NCI-H2196 treated with DMSO at 0.1 percent for 48 hours (cell line): ENCODE data around the gene C1orf167.

Source experiments
- DNase-seq: peaks from one replicate; lab custom pipeline; 2025; ENCODE audit not compliant: unreplicated experiment; lab: John Stamatoyannopoulos, UW

Gene C1orf167

DNA sequence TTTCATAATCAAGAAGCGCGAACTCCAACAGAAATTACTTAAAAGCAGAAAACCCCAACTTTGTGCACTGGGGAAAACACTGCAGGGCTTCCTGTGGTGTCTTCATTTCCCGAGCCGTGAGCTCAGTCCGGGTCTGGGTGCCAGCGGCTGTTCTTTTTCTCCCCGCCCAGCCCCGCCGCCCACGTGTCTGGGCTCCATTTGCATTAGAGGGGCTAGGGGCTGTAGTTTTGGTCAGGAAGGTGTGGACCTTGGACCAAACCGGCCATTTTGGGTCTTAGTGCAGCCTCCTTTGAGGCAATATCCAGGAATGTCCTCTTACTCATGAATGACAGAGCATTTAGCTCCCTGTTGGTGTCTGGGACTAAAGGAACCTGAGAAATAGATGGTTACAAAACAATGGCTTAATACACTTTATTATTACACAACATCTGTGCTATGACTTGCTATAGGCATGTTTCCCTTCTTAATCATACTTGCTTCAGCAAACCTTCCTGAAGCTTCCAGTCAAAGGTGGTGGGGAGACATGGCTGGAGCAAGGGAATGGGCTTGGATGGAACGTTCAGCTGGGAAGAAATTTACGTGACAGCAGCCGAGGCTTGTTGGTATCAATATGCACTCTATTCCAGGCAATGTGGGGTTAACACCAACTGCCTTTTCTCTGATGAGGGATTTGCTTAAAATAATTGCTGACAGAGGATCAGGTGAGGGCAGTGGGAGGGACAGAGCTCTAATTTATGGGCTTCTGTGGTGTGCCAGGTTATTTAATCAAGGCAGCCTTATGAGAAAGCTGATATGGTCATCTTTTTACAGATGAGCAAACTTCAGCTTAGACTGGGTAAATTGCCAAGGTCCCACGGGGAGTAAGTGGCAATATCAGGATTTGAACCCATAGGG, 25.0 kb upstream of the C1orf167 start:
- no peak for DNase-seq

DNA sequence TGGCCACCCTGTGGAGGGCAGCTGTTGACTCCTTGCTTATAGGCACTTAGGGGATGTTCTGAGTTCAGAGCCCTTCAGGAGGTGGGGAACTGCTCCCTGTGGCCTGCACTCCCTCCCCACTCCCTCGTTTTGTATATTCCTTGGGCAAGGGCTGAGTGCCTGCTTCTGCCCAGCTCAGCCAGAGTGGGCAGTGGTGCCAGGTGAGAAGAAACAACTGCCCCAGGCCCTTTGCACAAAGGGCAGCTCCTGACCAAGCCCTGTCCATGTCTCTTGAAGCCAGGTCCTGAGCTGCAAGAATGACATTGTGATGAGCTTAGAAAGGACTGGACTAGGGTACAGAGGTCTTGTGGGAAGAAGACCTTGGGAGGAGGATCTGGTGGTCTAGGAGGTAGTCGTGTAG, 23.9 kb upstream of the C1orf167 start:
- DNase-seq = no peak

GRCh38 chr1:11738783-11739182, 23.2 kb upstream of the C1orf167 start:
- DNase-seq = no peak

DNA sequence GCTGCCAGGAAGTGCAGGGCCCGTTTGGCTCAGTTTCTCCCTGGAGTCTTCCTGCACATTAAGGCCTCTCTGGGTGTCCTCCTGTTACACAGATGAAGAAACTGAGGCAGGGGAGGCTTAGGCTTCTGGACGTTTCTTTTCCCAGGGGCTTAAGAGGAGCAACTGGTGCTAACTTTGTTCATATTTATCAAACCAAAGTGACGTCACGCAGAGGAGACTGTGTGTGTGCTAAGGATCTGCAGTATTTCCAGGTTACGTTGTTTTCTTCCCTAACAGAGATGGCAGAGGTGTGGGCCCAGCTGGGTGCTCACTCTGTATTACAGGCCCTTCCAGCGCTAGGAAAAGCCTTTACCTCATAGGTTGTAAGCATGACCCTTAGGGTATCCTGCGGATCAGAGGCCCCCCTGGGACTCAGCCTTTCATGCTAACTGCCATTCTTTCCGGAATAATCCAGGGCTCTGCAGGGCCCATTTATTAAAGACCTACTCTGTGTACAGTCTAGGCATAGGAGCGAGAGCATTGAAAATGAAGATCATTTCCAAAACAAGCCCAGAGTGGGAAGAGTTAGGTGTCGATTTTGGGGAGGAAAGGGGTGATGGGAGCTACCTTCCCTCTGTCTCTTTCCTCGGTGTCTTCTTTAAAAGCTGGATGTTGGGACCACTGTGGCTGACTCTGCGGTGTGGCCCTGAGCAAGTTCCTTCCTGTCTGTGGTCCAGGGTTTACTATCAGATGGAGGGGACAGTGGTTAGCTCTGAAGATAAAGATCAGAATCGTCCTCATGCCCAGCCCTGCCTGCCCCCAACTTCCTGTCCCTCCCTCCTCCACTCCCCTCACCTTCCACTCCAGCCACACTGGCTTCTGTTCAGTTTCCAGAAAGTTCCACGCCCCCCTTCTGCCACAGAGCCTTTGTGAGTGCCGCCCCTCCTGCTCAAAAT, 21.5 kb upstream of the C1orf167 start:
- DNase-seq = no peak

DNA sequence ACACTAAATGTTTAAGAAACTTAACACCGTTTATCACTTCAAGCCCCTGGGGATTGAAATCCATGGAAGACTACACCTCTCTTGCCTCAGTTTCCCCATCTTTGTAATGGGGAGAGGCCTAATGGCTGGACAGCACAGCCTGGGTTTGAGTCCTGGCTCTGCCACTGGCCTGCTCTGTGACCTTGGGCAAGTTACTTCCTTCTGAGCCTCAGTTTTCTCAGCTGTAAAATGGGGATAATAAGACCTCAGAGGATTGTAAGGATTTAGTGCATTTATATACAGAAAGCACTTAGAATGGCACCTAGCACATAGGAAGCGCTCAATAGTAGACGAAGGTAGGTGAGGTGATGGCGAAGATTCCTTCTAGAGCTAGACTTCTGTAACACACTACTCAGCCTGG, 20.5 kb upstream of the C1orf167 start:
- no peak for DNase-seq

DNA sequence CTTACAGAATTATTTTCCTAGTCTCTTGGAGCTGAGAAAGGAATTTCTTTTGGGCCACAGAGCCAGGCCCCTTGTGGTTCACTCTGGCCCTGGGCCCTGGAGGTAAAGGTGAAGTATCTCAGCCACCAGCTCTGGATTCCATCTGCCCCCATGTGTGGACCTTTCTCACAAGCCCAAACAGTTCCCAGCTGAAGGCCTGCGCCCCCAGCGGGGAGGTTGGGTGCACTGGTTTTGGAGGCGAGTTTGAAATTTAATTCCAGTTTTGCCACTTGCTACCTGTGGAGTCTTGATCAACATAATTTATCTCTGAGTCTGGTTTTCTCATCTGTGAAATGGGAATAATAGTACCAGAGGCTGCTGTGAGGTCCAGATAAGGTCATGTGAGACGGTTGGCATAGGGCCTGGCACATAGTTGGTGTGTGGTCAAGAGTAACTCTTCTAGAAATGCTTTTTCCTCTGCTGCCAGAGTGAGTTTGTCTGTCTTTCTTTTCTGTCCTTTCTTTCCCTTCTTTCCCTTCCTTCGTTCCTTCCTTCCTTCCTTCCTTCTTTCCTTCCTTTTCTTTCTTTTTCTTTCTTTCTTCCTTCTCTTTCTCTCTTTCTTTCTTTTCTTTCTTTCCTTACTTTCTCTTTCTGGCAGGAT, 20.0 kb upstream of the C1orf167 start:
- no peak for DNase-seq

- no peak for DNase-seq
Measured at GRCh38 chr1:11744287-11744686, 17.7 kb upstream of the C1orf167 start.

- DNase-seq = no peak
Measured at GRCh38 chr1:11746092-11746491, 15.9 kb upstream of the C1orf167 start.

DNA sequence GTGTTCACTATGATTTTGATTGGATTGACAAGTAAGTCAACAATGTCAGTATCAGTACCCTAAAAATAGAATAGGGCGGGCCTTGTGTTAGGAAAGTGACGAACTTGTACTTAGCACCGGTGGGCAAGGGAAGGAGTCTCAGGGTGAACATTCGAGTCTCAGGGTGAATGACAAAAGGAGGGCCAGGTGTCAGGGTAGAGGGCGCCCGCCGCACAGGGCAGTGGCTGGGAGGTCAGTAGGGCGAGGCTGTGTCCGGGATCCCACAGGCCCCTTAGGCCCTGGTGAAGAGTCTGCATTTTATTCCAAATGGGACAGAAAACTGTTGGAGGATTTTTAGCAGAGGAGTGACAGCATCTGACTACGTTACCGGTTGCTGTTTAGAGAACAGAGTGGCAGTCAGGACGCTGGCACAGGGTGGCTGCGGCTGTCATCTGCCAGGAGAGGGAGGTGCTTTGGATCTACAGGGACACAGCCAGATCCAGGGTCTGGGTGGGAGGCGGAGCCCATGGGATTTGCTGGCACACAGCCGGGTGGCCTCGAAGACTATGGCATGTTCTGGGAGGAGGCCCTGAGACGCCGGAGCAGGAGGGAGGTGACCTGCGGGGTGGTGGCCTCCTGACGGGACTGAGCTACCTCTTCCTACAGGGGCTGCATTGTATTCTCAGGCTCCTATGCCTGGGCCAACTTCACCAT, 15.1 kb upstream of the C1orf167 start:
- no peak for DNase-seq

DNA sequence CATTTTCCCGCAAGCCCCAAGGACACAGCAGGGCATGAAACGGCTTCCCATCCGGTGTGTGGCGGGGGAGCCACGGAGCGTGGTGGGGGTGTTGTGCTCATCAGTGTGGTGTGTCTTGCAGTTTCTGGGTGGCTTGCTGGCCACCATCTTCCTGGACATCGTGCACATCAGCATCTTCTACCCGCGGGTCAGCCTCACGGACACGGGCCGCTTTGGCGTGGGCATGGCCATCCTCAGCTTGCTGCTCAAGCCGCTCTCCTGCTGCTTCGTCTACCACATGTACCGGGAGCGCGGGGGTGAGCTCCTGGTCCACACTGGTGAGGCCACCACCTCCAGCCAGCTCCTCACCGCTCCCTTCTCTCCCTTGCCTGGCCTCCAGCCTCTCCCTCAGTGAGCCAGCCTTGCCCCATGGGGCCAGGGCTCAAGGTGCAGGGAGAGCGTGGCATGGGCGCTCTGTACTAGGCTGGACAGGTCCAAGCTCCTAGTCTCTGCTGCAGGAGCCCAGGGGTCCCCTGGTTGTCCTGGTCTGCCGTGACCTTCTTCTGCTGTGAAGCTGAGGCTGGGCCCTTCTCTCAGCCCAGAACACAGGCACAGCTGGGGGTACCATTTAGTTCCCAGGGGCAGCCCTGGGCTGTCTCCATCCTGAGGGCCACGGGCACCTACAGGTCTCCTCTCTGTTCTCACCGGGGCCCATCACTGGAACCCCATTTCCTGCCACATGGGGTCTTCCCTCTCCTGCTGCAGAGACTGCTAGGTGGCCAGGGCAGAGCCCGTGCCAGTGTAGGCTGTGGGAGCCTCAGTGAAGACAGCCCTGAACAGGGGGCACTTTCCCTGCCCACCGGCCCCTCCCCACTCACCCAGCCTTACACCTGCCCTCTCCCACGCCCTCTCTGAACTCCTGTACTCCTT, 13.4 kb upstream of the C1orf167 start:
- DNase-seq = no peak

- peak; percentile 43 for DNase-seq
Measured at GRCh38 chr1:11749203-11749689, 12.7 kb upstream of the C1orf167 start.

- no peak for DNase-seq
Measured at GRCh38 chr1:11749996-11750395, 12.0 kb upstream of the C1orf167 start.

- DNase-seq = no peak
Measured at GRCh38 chr1:11751087-11751486, 10.9 kb upstream of the C1orf167 start.

DNA sequence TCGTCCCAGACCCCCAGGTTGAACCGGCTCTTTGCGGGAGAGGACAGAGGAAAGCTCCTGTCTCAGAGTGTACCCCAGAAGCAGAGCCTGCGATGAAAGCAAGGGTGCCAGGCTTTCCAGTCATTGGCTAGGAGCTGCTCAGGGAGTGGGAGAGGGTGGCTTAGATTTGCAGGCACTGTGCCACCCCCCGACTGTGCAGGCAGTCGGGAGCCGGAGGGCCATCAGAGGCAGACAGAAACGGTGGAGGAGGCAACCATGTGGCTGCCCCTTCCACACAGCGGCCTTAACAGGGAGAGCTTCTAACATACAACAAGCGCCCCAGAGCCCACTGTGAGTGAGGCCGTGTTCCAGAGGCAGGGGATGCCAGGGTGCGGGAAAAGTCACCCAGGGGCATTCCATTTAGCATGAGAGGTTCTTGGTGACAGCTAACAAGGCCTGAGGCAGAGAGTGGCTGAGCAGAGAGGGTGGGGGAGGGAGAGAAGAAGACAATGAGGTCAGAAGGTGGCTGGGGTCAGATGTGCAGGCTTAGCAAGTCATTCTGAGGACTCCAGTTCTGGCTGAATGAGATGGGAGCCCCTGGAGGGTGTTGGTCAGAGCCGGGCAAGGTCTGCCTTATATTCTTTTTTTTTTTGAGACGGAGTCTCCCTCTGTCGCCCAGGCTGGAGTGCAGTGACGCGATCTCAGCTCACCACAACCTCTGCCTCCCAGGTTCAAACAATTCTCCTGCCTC, 9.5 kb upstream of the C1orf167 start:
- DNase-seq = no peak

GRCh38 chr1:11753555-11754208, 8.3 kb upstream of the C1orf167 start:
- DNase-seq = no peak

GRCh38 chr1:11757047-11757446, 4.9 kb upstream of the C1orf167 start:
- no peak for DNase-seq

GRCh38 chr1:11759791-11760190, 2.2 kb upstream of the C1orf167 start:
- DNase-seq = no peak

- DNase-seq = no peak
Measured at GRCh38 chr1:11761285-11761684, 708 bp upstream of the C1orf167 start.
